ENCODE data around the gene GMDS. TPM values are rescaled to one million over a fixed set of nuclear protein-coding genes. Genes with fewer than 3 reads are reported as not detected.

The GMDS gene
- total RNA-seq, 1 experiment from 2014 or later, result 35.0 TPM

- no peak for DNase-seq (ENCODE audit: low spot score)
- Mint-ChIP-seq H3K27me3 (ENCODE audit: low read depth) (no peaks in the 10 kb centered on the region), H3K27ac (no peak overlapping the region), H3K9me3 (peaks cover 18% of the 10 kb centered on the region), H3K36me3 (peaks cover 6% of the 10 kb centered on the region; the same call in 1 of the 2 replicates), H3K4me3 (no peak overlapping the region), H3K4me1 (peaks cover 9% of the 10 kb centered on the region)
- TF ChIP-seq KAT7 (CRISPR knock-in tag; IDR thresholded peaks at IDR 0.05; ENCODE audit: borderline replicate concordance), result no peak
- TF ChIP-seq ZNF532 (CRISPR knock-in tag; IDR thresholded peaks at IDR 0.05; ENCODE audit: borderline replicate concordance), result no peak
- TF ChIP-seq E2F4 (CRISPR knock-in tag; IDR thresholded peaks at IDR 0.05; ENCODE audit: borderline replicate concordance, low read depth), result no peak
- no peak for TF ChIP-seq ARID4B (CRISPR knock-in tag; IDR thresholded peaks at IDR 0.05; ENCODE audit: borderline replicate concordance)
- TF ChIP-seq ATF3 (CRISPR knock-in tag; conservative IDR thresholded peaks at IDR 0.05), result no peak
- ChIA-PET POLR2A (no interaction called here), CTCF (interaction anchor here (0.6 kb wide), 1 partner anchor 392 kb away, joined by 3 read pairs; no protein-coding TSS in a partner anchor)
- ATAC-seq, result no peak
Measured at GRCh38 chr6:2016040-2016439, 229.4 kb downstream of the GMDS start.

- POLR2A ChIA-PET, result no interaction called here
- CTCF ChIA-PET, result no interaction called here
- no peak for DNase-seq (ENCODE audit: low spot score)
- Mint-ChIP-seq H3K9me3 (peaks cover 17% of the 10 kb centered on the region), H3K27me3 (ENCODE audit: low read depth) (no peaks in the 10 kb centered on the region), H3K4me1 (peaks cover 4% of the 10 kb centered on the region; the same call in 1 of the 2 replicates), H3K4me3 (no peak overlapping the region), H3K36me3 (peaks cover 9% of the 10 kb centered on the region), H3K27ac (peak overlapping the region; percentile 42; the same call in 1 of the 2 replicates)
- TF ChIP-seq ZMAT4 (CRISPR knock-in tag; IDR thresholded peaks at IDR 0.05) (no peak), GTF2I (CRISPR knock-in tag; conservative IDR thresholded peaks at IDR 0.05) (no peak), NR3C1 (CRISPR knock-in tag; conservative IDR thresholded peaks at IDR 0.05; ENCODE audit: low read depth) (no peak), ZNF232 (CRISPR knock-in tag; IDR thresholded peaks at IDR 0.05) (no peak), FOXP1 (CRISPR knock-in tag; IDR thresholded peaks at IDR 0.05; ENCODE audit: borderline replicate concordance) (no peak), ZNF423 (CRISPR knock-in tag; IDR thresholded peaks at IDR 0.05) (no peak), ATF3 (CRISPR knock-in tag; conservative IDR thresholded peaks at IDR 0.05) (no peak), NFYB (CRISPR knock-in tag; conservative IDR thresholded peaks at IDR 0.05; ENCODE audit: low read depth) (no peak), CBFB (CRISPR knock-in tag; IDR thresholded peaks at IDR 0.05; ENCODE audit: low read depth) (no peak), E2F1 (CRISPR knock-in tag; IDR thresholded peaks at IDR 0.05) (no peak)
- no peak for ATAC-seq
Measured at GRCh38 chr6:2008383-2008976, 236.9 kb downstream of the GMDS start.

All from WTC11 (cell line).